SK-N-SH treated with all-trans-retinoic acid at 6 μM for 48 hours (cell line): ENCODE results near the gene TGFBRAP1.

Source experiments
- ZC3H10 ChIP-seq: fragments of 250-450 bp; sonication (Bioruptor Pico); IDR thresholded peaks from 2 replicates; pipeline ENCODE4 v1.5.1; 2021; ENCODE audit warnings: mild to moderate bottlenecking, moderate library complexity
- ZFP30 ChIP-seq: fragments of 450-650 bp; formaldehyde crosslinking; IDR thresholded peaks from 2 replicates; pipeline ENCODE4 v1.5.0; 2022; ENCODE audit warnings: mild to moderate bottlenecking, moderate library complexity
- ZNF70 ChIP-seq: fragments of 450-650 bp; formaldehyde crosslinking; IDR thresholded peaks from 2 replicates; pipeline ENCODE4 v1.5.0; 2020; ENCODE audit warnings: mild to moderate bottlenecking, moderate library complexity
- TF ChIP-seq, protein P1 (sequence below): fragments of 250-450 bp; sonication (Bioruptor Pico); IDR thresholded peaks from 2 replicates; pipeline ENCODE4 v1.5.1; 2020; ENCODE audit warnings: low read depth, mild to moderate bottlenecking, moderate library complexity
- TF ChIP-seq, protein P2 (sequence below): fragments of 250-450 bp; sonication (Bioruptor Pico); IDR thresholded peaks from 2 replicates; pipeline ENCODE4 v1.8.0; 2020; ENCODE audit warnings: mild to moderate bottlenecking, moderate library complexity, borderline replicate concordance

DNA sequence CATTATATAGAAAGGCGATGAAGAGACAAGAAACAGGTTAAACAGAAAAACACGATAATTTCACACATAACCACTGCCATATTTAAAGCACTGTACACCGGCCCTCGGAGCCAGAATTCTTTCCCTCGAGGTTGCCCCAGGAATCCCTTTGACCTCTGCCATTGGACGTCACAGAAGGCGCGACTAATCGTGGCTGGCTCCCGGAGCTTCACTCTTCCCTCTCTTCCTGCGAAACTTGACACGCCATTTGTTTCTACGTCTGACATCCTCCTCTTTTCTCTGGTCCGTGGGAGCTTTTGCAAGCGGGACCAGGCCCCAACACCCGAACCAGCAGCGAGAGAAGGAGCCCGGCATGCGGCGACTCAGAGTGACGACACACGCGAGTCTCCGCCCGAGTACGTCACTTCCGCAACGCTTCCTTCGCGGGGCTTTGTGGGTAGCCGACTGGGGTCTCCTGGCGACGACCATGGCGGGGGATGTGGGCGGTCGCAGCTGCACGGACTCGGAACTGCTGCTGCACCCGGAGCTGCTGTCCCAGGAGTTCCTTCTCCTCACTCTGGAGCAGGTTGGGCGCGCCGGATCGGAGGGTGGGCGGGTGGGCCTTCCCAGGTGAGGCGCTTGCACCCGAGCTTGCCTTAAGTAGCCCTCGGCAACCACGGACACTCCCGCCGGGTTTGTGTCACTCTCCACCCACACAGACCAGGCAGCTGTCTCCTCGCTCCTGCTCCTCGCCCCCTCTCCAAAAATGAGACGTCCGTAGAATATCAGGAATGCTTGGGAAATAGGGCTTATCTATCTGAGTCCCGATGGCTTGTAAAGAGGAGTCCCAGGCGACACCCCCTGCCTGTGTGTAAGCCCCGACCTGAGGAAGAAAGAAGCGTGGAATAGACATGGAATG is 7.8 kb upstream of the TGFBRAP1 start, which contains the start of gene C2orf49:
- TF ChIP-seq, protein P1, sequence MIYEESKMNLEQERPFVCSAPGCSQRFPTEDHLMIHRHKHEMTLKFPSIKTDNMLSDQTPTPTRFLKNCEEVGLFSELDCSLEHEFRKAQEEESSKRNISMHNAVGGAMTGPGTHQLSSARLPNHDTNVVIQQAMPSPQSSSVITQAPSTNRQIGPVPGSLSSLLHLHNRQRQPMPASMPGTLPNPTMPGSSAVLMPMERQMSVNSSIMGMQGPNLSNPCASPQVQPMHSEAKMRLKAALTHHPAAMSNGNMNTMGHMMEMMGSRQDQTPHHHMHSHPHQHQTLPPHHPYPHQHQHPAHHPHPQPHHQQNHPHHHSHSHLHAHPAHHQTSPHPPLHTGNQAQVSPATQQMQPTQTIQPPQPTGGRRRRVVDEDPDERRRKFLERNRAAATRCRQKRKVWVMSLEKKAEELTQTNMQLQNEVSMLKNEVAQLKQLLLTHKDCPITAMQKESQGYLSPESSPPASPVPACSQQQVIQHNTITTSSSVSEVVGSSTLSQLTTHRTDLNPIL (CRISPR knock-in tag) = no peak
- TF ChIP-seq ZFP30 (no peak), ZNF70 (CRISPR knock-in tag) (no peak), ZC3H10 (CRISPR knock-in tag) (no peak)
- TF ChIP-seq, protein P2, sequence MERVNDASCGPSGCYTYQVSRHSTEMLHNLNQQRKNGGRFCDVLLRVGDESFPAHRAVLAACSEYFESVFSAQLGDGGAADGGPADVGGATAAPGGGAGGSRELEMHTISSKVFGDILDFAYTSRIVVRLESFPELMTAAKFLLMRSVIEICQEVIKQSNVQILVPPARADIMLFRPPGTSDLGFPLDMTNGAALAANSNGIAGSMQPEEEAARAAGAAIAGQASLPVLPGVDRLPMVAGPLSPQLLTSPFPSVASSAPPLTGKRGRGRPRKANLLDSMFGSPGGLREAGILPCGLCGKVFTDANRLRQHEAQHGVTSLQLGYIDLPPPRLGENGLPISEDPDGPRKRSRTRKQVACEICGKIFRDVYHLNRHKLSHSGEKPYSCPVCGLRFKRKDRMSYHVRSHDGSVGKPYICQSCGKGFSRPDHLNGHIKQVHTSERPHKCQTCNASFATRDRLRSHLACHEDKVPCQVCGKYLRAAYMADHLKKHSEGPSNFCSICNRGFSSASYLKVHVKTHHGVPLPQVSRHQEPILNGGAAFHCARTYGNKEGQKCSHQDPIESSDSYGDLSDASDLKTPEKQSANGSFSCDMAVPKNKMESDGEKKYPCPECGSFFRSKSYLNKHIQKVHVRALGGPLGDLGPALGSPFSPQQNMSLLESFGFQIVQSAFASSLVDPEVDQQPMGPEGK (CRISPR knock-in tag) = no peak
